ENCODE results near the gene RPS24.

DNA sequence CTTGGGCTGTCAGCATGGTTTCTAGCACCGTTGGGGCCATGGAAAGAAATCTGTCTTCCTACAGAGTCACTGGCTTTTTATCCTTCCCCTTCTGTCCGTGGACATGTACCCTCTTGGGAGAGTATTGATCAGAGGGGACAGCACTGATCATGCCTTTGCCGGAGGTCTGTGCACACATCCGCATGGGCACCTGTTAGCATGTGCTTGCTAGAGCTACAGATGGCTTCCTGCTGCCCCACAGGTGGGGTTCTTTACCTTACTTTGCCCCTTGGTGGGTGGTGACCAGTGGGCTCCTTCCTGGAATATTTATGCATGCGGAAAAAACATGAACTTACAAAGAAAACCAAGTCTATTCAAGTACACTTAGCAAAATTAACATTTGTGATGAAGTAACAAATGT lies 24.9 kb downstream of the RPS24 start:
- TF ChIP-seq POLR2A (conservative IDR thresholded peaks at IDR 0.05): no peak
- TF ChIP-seq JUN (IDR thresholded peaks at IDR 0.05; ENCODE audit: borderline replicate concordance, low read depth, low read length): no peak
- TF ChIP-seq JUN (CRISPR knock-in tag; IDR thresholded peaks at IDR 0.05; ENCODE audit: borderline replicate concordance): no peak
- TF ChIP-seq, protein P1, sequence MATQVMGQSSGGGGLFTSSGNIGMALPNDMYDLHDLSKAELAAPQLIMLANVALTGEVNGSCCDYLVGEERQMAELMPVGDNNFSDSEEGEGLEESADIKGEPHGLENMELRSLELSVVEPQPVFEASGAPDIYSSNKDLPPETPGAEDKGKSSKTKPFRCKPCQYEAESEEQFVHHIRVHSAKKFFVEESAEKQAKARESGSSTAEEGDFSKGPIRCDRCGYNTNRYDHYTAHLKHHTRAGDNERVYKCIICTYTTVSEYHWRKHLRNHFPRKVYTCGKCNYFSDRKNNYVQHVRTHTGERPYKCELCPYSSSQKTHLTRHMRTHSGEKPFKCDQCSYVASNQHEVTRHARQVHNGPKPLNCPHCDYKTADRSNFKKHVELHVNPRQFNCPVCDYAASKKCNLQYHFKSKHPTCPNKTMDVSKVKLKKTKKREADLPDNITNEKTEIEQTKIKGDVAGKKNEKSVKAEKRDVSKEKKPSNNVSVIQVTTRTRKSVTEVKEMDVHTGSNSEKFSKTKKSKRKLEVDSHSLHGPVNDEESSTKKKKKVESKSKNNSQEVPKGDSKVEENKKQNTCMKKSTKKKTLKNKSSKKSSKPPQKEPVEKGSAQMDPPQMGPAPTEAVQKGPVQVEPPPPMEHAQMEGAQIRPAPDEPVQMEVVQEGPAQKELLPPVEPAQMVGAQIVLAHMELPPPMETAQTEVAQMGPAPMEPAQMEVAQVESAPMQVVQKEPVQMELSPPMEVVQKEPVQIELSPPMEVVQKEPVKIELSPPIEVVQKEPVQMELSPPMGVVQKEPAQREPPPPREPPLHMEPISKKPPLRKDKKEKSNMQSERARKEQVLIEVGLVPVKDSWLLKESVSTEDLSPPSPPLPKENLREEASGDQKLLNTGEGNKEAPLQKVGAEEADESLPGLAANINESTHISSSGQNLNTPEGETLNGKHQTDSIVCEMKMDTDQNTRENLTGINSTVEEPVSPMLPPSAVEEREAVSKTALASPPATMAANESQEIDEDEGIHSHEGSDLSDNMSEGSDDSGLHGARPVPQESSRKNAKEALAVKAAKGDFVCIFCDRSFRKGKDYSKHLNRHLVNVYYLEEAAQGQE (IDR thresholded peaks at IDR 0.05; ENCODE audit: borderline replicate concordance): no peak
- TF ChIP-seq, protein P1 (CRISPR knock-in tag; IDR thresholded peaks at IDR 0.05; ENCODE audit: low read depth): no peak
- no peak for TF ChIP-seq TCF7 (IDR thresholded peaks at IDR 0.05; ENCODE audit: borderline replicate concordance)
- TF ChIP-seq, protein P2, sequence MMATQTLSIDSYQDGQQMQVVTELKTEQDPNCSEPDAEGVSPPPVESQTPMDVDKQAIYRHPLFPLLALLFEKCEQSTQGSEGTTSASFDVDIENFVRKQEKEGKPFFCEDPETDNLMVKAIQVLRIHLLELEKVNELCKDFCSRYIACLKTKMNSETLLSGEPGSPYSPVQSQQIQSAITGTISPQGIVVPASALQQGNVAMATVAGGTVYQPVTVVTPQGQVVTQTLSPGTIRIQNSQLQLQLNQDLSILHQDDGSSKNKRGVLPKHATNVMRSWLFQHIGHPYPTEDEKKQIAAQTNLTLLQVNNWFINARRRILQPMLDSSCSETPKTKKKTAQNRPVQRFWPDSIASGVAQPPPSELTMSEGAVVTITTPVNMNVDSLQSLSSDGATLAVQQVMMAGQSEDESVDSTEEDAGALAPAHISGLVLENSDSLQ (IDR thresholded peaks at IDR 0.05): no peak
- no peak for TF ChIP-seq ZNF77 (CRISPR knock-in tag; IDR thresholded peaks at IDR 0.05)
- no peak for TF ChIP-seq BRF1 (IDR thresholded peaks at IDR 0.05; ENCODE audit: borderline replicate concordance, extremely low read depth, insufficient read length)
- TF ChIP-seq, protein P3, sequence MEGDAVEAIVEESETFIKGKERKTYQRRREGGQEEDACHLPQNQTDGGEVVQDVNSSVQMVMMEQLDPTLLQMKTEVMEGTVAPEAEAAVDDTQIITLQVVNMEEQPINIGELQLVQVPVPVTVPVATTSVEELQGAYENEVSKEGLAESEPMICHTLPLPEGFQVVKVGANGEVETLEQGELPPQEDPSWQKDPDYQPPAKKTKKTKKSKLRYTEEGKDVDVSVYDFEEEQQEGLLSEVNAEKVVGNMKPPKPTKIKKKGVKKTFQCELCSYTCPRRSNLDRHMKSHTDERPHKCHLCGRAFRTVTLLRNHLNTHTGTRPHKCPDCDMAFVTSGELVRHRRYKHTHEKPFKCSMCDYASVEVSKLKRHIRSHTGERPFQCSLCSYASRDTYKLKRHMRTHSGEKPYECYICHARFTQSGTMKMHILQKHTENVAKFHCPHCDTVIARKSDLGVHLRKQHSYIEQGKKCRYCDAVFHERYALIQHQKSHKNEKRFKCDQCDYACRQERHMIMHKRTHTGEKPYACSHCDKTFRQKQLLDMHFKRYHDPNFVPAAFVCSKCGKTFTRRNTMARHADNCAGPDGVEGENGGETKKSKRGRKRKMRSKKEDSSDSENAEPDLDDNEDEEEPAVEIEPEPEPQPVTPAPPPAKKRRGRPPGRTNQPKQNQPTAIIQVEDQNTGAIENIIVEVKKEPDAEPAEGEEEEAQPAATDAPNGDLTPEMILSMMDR (IDR thresholded peaks at IDR 0.05 in 2 of 3, conservative IDR thresholded peaks at IDR 0.05 in 1 of 3; ENCODE audit: insufficient read depth in 2 of 3, low read depth in 1 of 3, low read length in 3 of 3): no peak
- TF ChIP-seq, protein P4, sequence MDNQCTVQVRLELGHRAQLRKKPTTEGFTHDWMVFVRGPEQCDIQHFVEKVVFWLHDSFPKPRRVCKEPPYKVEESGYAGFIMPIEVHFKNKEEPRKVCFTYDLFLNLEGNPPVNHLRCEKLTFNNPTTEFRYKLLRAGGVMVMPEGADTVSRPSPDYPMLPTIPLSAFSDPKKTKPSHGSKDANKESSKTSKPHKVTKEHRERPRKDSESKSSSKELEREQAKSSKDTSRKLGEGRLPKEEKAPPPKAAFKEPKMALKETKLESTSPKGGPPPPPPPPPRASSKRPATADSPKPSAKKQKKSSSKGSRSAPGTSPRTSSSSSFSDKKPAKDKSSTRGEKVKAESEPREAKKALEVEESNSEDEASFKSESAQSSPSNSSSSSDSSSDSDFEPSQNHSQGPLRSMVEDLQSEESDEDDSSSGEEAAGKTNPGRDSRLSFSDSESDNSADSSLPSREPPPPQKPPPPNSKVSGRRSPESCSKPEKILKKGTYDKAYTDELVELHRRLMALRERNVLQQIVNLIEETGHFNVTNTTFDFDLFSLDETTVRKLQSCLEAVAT (IDR thresholded peaks at IDR 0.05): no peak
- no peak for TF ChIP-seq CHD4 (IDR thresholded peaks at IDR 0.05; ENCODE audit: insufficient read depth, insufficient replicate concordance, low read depth, low read length, poor library complexity, severe bottlenecking)
- TF ChIP-seq, protein P5, sequence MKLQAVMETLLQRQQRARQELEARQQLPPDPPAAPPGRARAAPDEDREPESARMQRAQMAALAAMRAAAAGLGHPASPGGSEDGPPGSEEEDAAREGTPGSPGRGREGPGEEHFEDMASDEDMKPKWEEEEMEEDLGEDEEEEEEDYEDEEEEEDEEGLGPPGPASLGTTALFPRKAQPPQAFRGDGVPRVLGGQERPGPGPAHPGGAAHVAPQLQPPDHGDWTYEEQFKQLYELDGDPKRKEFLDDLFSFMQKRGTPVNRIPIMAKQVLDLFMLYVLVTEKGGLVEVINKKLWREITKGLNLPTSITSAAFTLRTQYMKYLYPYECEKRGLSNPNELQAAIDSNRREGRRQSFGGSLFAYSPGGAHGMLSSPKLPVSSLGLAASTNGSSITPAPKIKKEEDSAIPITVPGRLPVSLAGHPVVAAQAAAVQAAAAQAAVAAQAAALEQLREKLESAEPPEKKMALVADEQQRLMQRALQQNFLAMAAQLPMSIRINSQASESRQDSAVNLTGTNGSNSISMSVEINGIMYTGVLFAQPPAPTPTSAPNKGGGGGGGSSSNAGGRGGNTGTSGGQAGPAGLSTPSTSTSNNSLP (IDR thresholded peaks at IDR 0.05; ENCODE audit: borderline replicate concordance, low read depth, low read length): no peak

Measured in K562 (cell line).